Left lobe of liver (tissue), 2 donors: ENCODE data around the gene PDE1A. TPM values are rescaled to one million over a fixed set of nuclear protein-coding genes. Genes with fewer than 3 reads are reported as not detected.
"Not testable (repeated sequence)": the region's sequence is repeated elsewhere in the genome, so short reads cannot be mapped to it uniquely, and the experiment has no call there.

Source experiments
- ATAC-seq: fragments of 200-7000 bp; cut with Tn5 transposase; one replicate; pipeline ENCODE4 v1.9.1; 2020; ENCODE audit warnings: mild to moderate bottlenecking, moderate library complexity
- DNase-seq: peaks from one replicate; pipeline ENCODE4 v3.0.0-alpha.2; 2020; ENCODE audit warnings: low spot score
- total RNA-seq: library from RNA; stranded (reverse); gene quantifications from one replicate; pipeline ENCODE4 v1.2.1, GENCODE V29; 2021
- donor health status: DM: no; HTN: no; CAD: no; lungs with moderate emphysema.
- donor health status: DM: no; HTN: yes; CAD: no.

Gene PDE1A
- total RNA-seq, 1 donor from 2014 or later, result 1.1 TPM

GRCh38 chr2:182410120-182410519, 16.7 kb downstream of the PDE1A start:
- ATAC-seq, result no peak
- no peak for DNase-seq

- DNase-seq (no peak), ATAC-seq (no peak)
Observed at GRCh38 chr2:182406221-182406620, 20.6 kb downstream of the PDE1A start.

- ATAC-seq (no peak), DNase-seq (no peak)
Observed at GRCh38 chr2:182404975-182405561, 21.8 kb downstream of the PDE1A start.

- ATAC-seq (no peak), DNase-seq (no peak)
Observed at GRCh38 chr2:182404092-182404491, 22.7 kb downstream of the PDE1A start.

- ATAC-seq, result no peak
Observed at GRCh38 chr2:182393270-182393760, 33.5 kb downstream of the PDE1A start.

GRCh38 chr2:182391443-182391842, 35.4 kb downstream of the PDE1A start:
- no peak for DNase-seq
- no peak for ATAC-seq

More at GRCh38 chr2:182393270-182393760, 33.5 kb downstream of the PDE1A start:
- DNase-seq, result no peak

- not testable (repeated sequence) for ATAC-seq, DNase-seq
Observed at GRCh38 chr2:182386267-182386880, 40.5 kb downstream of the PDE1A start.

GRCh38 chr2:182384860-182385259, 42.0 kb downstream of the PDE1A start:
- ATAC-seq, result no peak
- no peak for DNase-seq

GRCh38 chr2:182381225-182381624, 45.6 kb downstream of the PDE1A start:
- no peak for ATAC-seq
- no peak for DNase-seq

- no peak for DNase-seq
- ATAC-seq, result no peak
Observed at GRCh38 chr2:182379241-182379640, 47.6 kb downstream of the PDE1A start.

GRCh38 chr2:182378759-182379158, 48.1 kb downstream of the PDE1A start:
- DNase-seq (no peak), ATAC-seq (no peak)

- ATAC-seq (no peak), DNase-seq (no peak)
Observed at GRCh38 chr2:182377467-182377866, 49.4 kb downstream of the PDE1A start.

GRCh38 chr2:182375862-182376261, 51.0 kb downstream of the PDE1A start:
- ATAC-seq (no peak), DNase-seq (no peak)

GRCh38 chr2:182372661-182373060, 54.2 kb downstream of the PDE1A start:
- DNase-seq, result no peak
- ATAC-seq, result peak; percentile 26

- ATAC-seq, result no peak
- no peak for DNase-seq
Observed at GRCh38 chr2:182368996-182369395, 57.8 kb downstream of the PDE1A start.

- no peak for DNase-seq
- ATAC-seq, result no peak
Observed at GRCh38 chr2:182368446-182368845, 58.4 kb downstream of the PDE1A start.

GRCh38 chr2:182367401-182367800, 59.4 kb downstream of the PDE1A start:
- DNase-seq (no peak), ATAC-seq (no peak)

GRCh38 chr2:182366628-182367027, 60.2 kb downstream of the PDE1A start:
- no peak for ATAC-seq
- no peak for DNase-seq

- DNase-seq (no peak), ATAC-seq (no peak)
Observed at GRCh38 chr2:182365855-182366254, 61.0 kb downstream of the PDE1A start.

GRCh38 chr2:182361477-182361876, 65.4 kb downstream of the PDE1A start:
- no peak for ATAC-seq
- DNase-seq, result no peak

- no peak for DNase-seq
Observed at GRCh38 chr2:182360663-182361260, 66.1 kb downstream of the PDE1A start.

GRCh38 chr2:182359990-182360662, 66.7 kb downstream of the PDE1A start:
- DNase-seq, result no peak
- ATAC-seq, result no peak

More at GRCh38 chr2:182360663-182361260, 66.1 kb downstream of the PDE1A start:
- no peak for ATAC-seq
